HepG2 (cell line): Measurements from ENCODE around the gene CNTN5. TPM values are rescaled to one million over a fixed set of nuclear protein-coding genes. Genes with fewer than 3 reads are reported as not detected.

ENCODE experiments used
- AGO1 ChIP-seq: fragments of 200-400 bp; formaldehyde crosslinking; IDR thresholded peaks from 2 replicates; pipeline ENCODE4 v1.6.1; 2017; ENCODE audit warnings: mild to moderate bottlenecking, low read depth, low read length, moderate library complexity; ENCODE audit not compliant: poor library complexity, severe bottlenecking
- ARNT ChIP-seq: fragments of 450-650 bp; IDR thresholded peaks from 2 replicates; pipeline ENCODE4 v1.6.1; 2017
- CHD2 ChIP-seq: IDR thresholded peaks from 2 replicates; pipeline ENCODE4 v1.6.1; 2011; ENCODE audit warnings: low read depth, low read length, improper control_type of control experiment
- ETV5 ChIP-seq: IDR thresholded peaks from 2 replicates; pipeline ENCODE4 v1.6.1; 2018; ENCODE audit warnings: missing biosample characterization, missing genetic modification reagents, inconsistent platforms, borderline replicate concordance
- JARID2 ChIP-seq: sonication (generic); formaldehyde crosslinking; IDR thresholded peaks from 2 replicates; pipeline ENCODE4 v1.8.1; 2023; ENCODE audit warnings: missing genetic modification reagents, inconsistent platforms; ENCODE audit not compliant: insufficient replicate concordance
- KDM2A ChIP-seq: sonication (generic); formaldehyde crosslinking; IDR thresholded peaks from 2 replicates; pipeline ENCODE4 v1.4.0; 2020; ENCODE audit warnings: low read depth, missing genetic modification reagents, borderline replicate concordance
- LRRFIP1 ChIP-seq: sonication (generic); formaldehyde crosslinking; conservative IDR thresholded peaks from 2 replicates; pipeline ENCODE4 v1.4.0; 2020; ENCODE audit warnings: missing genetic modification reagents
- MED8 ChIP-seq: sonication (generic); formaldehyde crosslinking; IDR thresholded peaks from 2 replicates; pipeline ENCODE4 v1.8.1; 2023; ENCODE audit warnings: mild to moderate bottlenecking, missing genetic modification reagents; ENCODE audit not compliant: insufficient replicate concordance
- NFAT5 ChIP-seq: sonication (generic); formaldehyde crosslinking; IDR thresholded peaks from 2 replicates; pipeline ENCODE4 v1.4.0; 2020; ENCODE audit warnings: missing genetic modification reagents
- PLSCR1 ChIP-seq: sonication (generic); formaldehyde crosslinking; IDR thresholded peaks from 2 replicates; pipeline ENCODE4 v1.5.0; 2020; ENCODE audit warnings: missing genetic modification reagents, mild to moderate bottlenecking, borderline replicate concordance
- RBM39 ChIP-seq: fragments of 200-400 bp; formaldehyde crosslinking; IDR thresholded peaks from one replicate; pipeline ENCODE4 v1.6.1; 2018; ENCODE audit warnings: antibody characterized with exemption, mild to moderate bottlenecking, low read depth, low read length; ENCODE audit not compliant: poor library complexity, severe bottlenecking
- SAP130 ChIP-seq: IDR thresholded peaks from 2 replicates; pipeline ENCODE4 v1.6.1; 2016; ENCODE audit warnings: low read depth
- SP2 ChIP-seq: sonication (generic); formaldehyde crosslinking; IDR thresholded peaks from 2 replicates; pipeline ENCODE4 v1.5.1; 2020; ENCODE audit warnings: mild to moderate bottlenecking, missing genetic modification reagents
- SSRP1 ChIP-seq: IDR thresholded peaks from 2 replicates; pipeline ENCODE4 v1.6.1; 2016; ENCODE audit warnings: control low read depth
- ZFP36 ChIP-seq: fragments of 150-350 bp; IDR thresholded peaks from 2 replicates; pipeline ENCODE4 v1.6.1; 2018; ENCODE audit warnings: borderline replicate concordance, low read length, low read depth; ENCODE audit not compliant: partially characterized antibody
- ZFP82 ChIP-seq: sonication (generic); formaldehyde crosslinking; IDR thresholded peaks from 2 replicates; pipeline ENCODE4 v1.5.1; 2020; ENCODE audit warnings: mild to moderate bottlenecking, missing genetic modification reagents, borderline replicate concordance
- ZNF33B ChIP-seq: sonication (generic); formaldehyde crosslinking; IDR thresholded peaks from 2 replicates; pipeline ENCODE4 v1.5.1; 2020; ENCODE audit warnings: mild to moderate bottlenecking, missing genetic modification reagents
- ZNF468 ChIP-seq: sonication (generic); formaldehyde crosslinking; IDR thresholded peaks from 2 replicates; pipeline ENCODE4 v1.8.0; 2022; ENCODE audit warnings: mild to moderate bottlenecking, moderate library complexity, missing genetic modification reagents
- ZNF512 ChIP-seq: sonication (generic); formaldehyde crosslinking; IDR thresholded peaks from 2 replicates; pipeline ENCODE4 v1.4.0; 2020; ENCODE audit warnings: mild to moderate bottlenecking, missing genetic modification reagents
- polyA plus RNA-seq, 8 experiments: library from polyadenylated mRNA; depleted of rRNA in 3 of 8; stranded (reverse) in 7 of 8; unstranded in 1 of 8; fragments of >200 nt; fragmentation: Illumina TruSeq in 4 of 8; extraction: Trizol in 4 of 8; gene quantifications; 2 replicates each; pipeline versions ENCODE4 v1.2.1 to v1.2.3, GENCODE V29; 2011 to 2016; ENCODE audit warnings: low read depth in 4 of 8, missing spikeins in 1 of 8, mixed read lengths in 1 of 8; ENCODE audit not compliant: insufficient read depth in 1 of 8
- total RNA-seq, 5 experiments: library from RNA; depleted of rRNA; stranded (reverse); fragments of >200 nt; fragmentation: Illumina TruSeq; extraction: Trizol; gene quantifications; 2 replicates each; pipeline ENCODE4 v1.2.3, GENCODE V29; 2016; ENCODE audit warnings: low read depth in 1 of 5

Gene CNTN5
- total and polyA plus RNA-seq, 2 of the 13 experiments (the other 11 are each of a cell fraction or from before 2014, with no cell fraction given), result not detected

GRCh38 chr11:99257131-99257530 is 236.4 kb downstream of the CNTN5 start (continued):
- TF ChIP-seq NFAT5 (CRISPR knock-in tag), result no peak
- TF ChIP-seq ARNT, result no peak
- TF ChIP-seq LRRFIP1 (CRISPR knock-in tag), result no peak
- no peak for TF ChIP-seq AGO1
- no peak for TF ChIP-seq KDM2A (CRISPR knock-in tag)
- no peak for TF ChIP-seq ZNF468 (CRISPR knock-in tag)
- no peak for TF ChIP-seq ZNF33B (CRISPR knock-in tag)
- no peak for TF ChIP-seq ZFP82
- TF ChIP-seq ETV5 (CRISPR knock-in tag), result no peak; the same call in 1 of the 2 replicates
- peak; percentile 63 for TF ChIP-seq SAP130 (CRISPR knock-in tag)
- TF ChIP-seq ZFP36, result no peak
- no peak for TF ChIP-seq RBM39
- TF ChIP-seq SSRP1 (CRISPR knock-in tag), result no peak
- no peak for TF ChIP-seq MED8 (CRISPR knock-in tag)
- no peak for TF ChIP-seq SP2 (CRISPR knock-in tag)
- TF ChIP-seq JARID2 (CRISPR knock-in tag), result no peak
- TF ChIP-seq ZNF512 (CRISPR knock-in tag), result no peak
- TF ChIP-seq CHD2, result no peak
- TF ChIP-seq PLSCR1 (CRISPR knock-in tag), result no peak
